Hematopoietic multipotent progenitor cell treated with erythropoietin and hydrocortisone succinate and interleukin-3 and kit ligand, for 15 days (in vitro differentiated cells): ENCODE results near the gene ASB2.

ENCODE experiments used
- DNase-seq: peaks from one replicate; pipeline ENCODE4 v3.0.0-alpha.2; 2015; ENCODE audit warnings: low spot score

The ASB2 gene

GRCh38 chr14:93960774-93961438, 15.5 kb downstream of the ASB2 start:
- DNase-seq, result no peak

DNA sequence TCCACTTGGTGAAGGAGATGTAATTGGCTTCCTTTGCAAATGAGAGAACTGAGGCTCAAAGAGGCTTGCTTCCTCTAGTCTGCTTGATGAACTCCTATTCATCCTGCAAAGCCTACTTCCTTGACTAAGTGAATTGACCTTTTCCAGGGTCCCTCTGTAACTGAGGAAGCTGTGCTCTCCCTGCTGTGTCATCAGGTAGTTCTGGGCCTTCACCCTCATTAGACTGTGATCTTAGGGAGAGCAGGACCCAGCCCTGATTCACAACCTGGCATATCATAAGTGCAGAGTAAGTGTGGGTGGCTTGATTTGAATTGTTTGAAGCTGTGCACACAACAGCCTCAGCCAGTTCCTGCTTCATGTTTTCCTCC, 16.3 kb downstream of the ASB2 start:
- DNase-seq, result no peak

- DNase-seq, result no peak
Observed at GRCh38 chr14:93959239-93960107, 16.9 kb downstream of the ASB2 start.

- DNase-seq, result no peak
Observed at GRCh38 chr14:93958567-93959238, 17.7 kb downstream of the ASB2 start.

GRCh38 chr14:93957751-93958566, 18.4 kb downstream of the ASB2 start:
- no peak for DNase-seq

DNA sequence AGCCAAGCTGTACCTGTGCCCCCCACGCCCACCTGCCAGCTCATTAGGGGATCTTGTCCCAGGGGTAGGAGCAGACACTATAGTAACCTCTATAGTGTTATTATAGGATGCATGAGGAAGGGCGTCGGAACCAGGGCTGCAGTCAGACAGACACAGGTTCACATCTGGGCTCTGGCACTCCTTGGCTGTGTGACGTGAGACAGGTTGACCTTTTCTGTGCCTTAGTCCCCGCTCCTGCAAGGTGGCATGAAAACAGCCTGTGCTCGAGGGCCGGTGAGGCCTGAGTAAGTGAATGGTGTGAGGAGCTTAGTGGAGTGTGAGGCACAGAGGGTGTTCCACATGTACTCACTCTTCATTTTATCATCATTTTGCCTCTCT, 19.0 kb downstream of the ASB2 start:
- no peak for DNase-seq

GRCh38 chr14:93956514-93957332, 19.6 kb downstream of the ASB2 start:
- no peak for DNase-seq

- DNase-seq, result no peak
Observed at GRCh38 chr14:93955850-93956481, 20.4 kb downstream of the ASB2 start.

DNA sequence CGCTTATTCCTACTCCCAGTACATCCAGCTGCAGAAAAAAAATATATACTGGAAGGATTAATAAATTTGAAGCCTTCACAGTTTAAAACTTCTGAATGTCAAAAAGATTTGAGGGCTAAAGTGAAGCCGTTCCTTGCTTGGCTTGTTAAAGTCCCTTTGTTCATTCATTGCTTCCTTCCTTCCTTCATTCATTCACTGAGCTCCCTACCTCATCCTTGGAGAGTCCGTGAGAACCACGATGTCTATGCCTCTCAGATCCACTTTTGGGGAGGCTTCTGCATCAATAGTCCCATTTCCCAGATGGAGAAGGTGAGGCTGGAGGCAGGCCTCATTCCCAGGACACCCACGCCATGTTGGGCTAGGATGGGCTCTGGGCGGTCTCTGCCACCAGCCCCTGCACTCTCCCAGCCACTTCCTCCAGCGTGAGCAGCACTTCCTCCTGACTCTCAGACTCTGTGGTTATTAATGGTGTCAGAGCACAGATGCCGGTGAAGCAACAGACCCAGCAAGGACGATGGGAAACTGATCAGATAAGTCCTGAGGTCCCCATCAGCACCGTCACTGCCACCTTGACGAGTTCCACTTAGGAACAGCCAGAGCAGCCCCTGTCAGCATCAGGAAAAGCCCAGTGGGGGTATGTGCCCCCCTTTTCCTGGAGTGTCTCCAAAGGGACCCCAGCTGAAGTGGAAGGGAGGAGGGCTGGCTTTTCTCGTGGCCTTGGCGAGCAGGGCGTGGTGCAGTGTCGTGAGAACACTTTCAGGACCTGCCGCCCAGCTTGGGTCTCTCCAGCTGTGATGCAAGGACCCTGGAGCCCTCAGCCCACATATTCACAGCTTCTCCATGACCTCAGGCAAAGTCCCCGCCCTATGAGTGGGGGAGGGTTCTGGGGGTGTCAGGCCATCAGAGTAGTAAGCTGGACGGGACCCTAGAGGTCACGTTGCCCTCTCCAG, 21.2 kb downstream of the ASB2 start:
- no peak for DNase-seq

- DNase-seq, result no peak
Observed at GRCh38 chr14:93954516-93954830, 21.9 kb downstream of the ASB2 start.

DNA sequence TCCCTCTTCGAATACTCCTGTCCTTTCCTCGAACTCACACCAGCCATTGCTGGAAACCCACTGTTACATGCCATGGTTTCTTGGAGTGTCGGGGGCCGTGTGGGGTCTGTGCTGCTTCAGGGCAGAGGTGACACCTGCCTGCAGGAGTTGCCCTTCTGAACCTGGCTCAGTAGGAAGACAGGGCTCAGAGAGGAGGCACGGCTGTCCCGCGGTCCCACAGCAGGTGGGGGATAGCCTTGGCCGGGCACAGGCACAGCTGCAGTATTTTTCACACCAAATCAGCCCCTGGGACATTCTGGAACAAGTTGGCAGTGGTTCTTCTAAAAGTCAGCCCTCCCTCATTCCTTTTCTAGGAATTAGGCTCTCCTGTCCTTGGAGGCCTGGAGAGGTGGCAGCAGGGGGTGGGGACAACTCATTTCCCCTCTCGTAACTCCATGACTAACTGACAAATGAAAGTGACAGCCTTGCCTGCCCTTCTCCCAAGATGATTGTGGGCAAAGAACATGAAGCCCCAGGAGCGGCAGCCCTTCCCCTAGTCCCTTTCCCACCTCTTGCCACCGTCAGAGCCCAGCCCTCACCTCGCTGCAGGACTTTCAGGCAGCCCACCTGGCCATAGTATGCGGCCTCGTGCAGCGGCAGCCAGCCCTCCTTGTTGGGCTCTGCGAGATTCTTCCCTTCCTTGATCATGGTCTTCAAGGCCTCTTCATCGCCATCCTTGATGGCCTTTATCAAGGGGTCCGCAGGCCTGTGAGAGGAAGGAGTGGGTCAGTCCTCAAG, 22.4 kb downstream of the ASB2 start:
- DNase-seq, result no peak

GRCh38 chr14:93953263-93953662, 23.1 kb downstream of the ASB2 start:
- DNase-seq, result no peak

GRCh38 chr14:93952829-93953228, 23.5 kb downstream of the ASB2 start:
- DNase-seq, result no peak

DNA sequence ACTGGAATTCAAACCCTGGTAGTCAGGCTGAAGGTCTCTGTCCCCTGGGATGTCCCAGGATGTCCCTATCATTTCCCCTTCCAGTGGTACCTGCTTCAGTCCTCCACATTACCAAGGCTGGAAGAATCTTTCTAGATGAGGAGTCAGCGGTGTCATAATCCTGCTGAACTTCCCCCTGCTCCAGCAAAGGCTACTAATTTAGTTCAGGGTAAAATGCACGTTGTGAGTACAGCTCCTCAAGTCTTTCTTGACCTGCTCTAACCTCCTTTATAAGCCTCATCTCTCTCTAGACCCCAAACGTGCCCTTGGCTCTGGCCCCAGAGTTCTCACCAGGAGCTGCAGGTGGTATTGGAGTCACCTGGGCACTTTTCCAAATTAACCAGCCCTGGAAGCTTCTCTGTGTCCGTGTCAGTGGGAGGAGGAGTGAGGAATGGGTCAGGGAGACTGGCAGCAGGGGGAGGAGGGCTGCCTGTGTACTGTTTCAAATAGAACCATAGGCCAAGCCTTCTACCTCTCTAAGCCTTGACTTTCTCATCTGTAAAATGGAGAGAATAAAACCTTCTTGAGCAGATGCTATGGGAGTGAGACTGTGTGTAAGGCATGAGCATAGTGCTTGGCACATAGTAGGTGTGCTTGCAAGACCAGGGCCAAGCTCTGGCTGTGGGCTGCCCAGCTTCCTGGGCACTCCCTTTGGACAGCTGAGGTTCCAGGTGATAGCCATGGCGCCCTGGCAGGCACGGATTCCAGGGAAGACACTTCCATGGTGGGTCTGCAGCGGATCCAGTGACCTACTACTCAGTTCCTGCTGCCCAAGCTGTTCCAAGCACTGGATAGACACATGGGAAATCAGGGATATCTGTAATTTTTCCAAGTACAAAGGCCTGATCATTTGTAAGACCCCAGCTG, 24.5 kb downstream of the ASB2 start:
- no peak for DNase-seq

DNA sequence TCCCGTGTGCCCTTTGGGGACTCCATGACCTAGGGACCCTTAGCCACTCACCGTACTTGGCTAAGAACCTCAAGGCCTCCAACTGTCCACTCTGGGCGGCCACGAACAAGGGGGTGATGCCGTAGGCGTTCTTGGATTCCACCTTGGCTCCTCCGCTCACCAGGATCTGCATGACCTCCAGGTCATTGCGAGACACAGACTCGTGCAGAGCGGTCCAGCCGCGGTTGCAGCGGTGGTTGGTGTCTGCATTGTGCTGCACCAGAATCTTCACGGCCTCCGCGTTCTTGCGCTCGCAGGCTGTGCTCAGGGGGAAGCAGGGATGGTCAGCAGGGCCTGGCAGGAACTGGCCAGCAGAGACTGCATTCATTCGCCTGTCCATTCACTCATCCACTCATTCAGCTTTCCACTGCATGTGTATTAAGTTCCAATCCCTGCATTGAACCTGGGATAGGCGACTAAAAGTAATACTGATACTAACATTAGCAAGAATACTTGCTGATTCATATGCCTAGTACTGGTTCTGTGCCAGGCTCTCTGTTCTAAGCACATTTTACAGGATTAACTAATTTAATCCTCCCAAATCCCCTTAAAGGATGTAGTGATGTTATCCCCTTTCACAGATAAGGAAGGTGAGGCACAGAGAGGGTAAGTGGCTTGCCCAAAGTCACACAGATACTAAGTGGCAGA, 25.3 kb downstream of the ASB2 start:
- no peak for DNase-seq

DNA sequence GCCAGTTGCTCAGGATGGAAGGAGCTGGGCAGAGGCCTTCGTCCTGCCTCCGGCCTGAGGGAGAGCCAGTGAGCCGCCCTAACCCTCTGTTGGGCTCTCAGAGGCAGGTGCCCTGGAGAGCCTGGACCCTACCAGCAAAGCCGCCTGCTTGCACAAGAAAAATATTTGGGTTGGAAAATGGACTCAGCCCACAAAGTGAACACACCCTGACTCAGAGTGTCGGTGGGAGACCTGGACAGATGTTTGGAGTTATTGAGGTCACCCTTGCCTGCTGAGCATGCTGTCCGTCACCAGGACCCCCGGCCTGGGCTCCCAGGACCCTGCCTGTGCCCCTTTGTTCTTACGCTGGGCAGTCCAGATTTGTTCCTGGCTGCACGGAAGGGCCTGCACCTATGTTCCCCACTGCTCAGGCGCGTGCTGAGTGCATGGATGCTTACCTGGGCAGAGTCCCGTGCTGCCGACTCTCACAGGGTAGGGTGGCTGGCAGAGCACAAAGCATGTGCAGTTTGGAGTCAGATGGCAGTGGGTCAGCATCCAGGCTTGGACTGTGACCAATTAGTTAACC, 26.8 kb downstream of the ASB2 start:
- DNase-seq, result no peak

DNA sequence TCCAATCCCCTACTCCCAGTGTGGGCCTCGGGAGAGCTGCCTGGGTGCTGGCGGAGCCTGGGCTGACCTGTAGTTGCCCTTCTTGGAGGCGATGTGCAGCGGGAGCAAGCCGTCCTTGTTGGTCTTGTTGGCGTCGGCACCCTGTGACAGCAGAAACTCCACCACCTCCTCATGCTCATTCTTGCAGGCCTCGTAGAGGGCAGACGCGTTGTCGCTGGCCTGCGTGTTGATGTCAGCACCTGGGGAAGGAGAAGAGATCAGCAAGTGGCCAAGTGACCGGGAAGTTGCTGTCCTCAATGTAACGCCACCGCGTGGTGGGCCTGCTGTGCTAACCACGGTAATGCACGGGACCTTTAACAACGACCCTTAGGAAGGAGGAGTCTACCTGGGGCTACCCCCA, 29.1 kb downstream of the ASB2 start:
- DNase-seq, result no peak
